Measurements from ENCODE around the gene MAP3K12. TPM values are rescaled to one million over a fixed set of nuclear protein-coding genes. Genes with fewer than 3 reads are reported as not detected.
A peak's percentile ranks its signal among the peaks of the same experiment; 100 is the strongest.

MAP3K12 gene
- total and polyA plus RNA-seq, 7 donors: 1.9 to 3.1 (median 2.4) TPM

GRCh38 chr12:53484686-53485575 is 14.3 kb downstream of the MAP3K12 start:
- WGBS, 3 donors: 73 to 86% (median 76%) methylated on average over 10 of the region's 10 CpGs
- ATAC-seq (no peak), DNase-seq (peak in 1 of 2 donors; percentile 32)
- H3K4me1 ChIP-seq: peaks cover 7% of the 10 kb centered on the region
- H3K27me3 ChIP-seq (ENCODE audit: insufficient read depth in 3 of 3, low read length in 2 of 3): no peaks in the 10 kb centered on the region
- TF ChIP-seq CTCF (IDR thresholded peaks at IDR 0.05): no peak
- intact Hi-C loops (cut with DNase I): no loop called here
- H3K9me3 ChIP-seq: no peaks in the 10 kb centered on the region
- no peak overlapping the region for H3K27ac ChIP-seq
- peaks cover 0 to 68% of the 10 kb centered on the region in 2 donors for H3K36me3 ChIP-seq (ENCODE audit: insufficient read depth in 1 of 2, low read depth in 1 of 2)
- H3K4me3 ChIP-seq: no peak overlapping the region

GRCh38 chr12:53483979-53484377 is 15.3 kb downstream of the MAP3K12 start:
- H3K4me3 ChIP-seq: no peak overlapping the region
- ATAC-seq (peak in 3 of 4 donors; percentile 2 to 8 (median 4)), DNase-seq (no peak)
- TF ChIP-seq CTCF (IDR thresholded peaks at IDR 0.05): no peak
- no peaks in the 10 kb centered on the region for H3K9me3 ChIP-seq
- H3K27me3 ChIP-seq (ENCODE audit: insufficient read depth in 3 of 3, low read length in 2 of 3): no peaks in the 10 kb centered on the region
- H3K36me3 ChIP-seq (ENCODE audit: insufficient read depth in 1 of 2, low read depth in 1 of 2): peaks cover 0 to 77% of the 10 kb centered on the region in 2 donors
- 79 to 85% (median 81%) methylated on average over 4 of the region's 4 CpGs for WGBS, 3 donors
- H3K27ac ChIP-seq: no peak overlapping the region
- intact Hi-C loops (cut with DNase I): no loop called here
- peaks cover 9% of the 10 kb centered on the region for H3K4me1 ChIP-seq

GRCh38 chr12:53483225-53483978 is 15.9 kb downstream of the MAP3K12 start:
- H3K4me1 ChIP-seq: peaks cover 14% of the 10 kb centered on the region
- H3K27ac ChIP-seq: peak overlapping the region; percentile 2
- no peak for TF ChIP-seq CTCF (IDR thresholded peaks at IDR 0.05)
- no peak overlapping the region for H3K4me3 ChIP-seq
- H3K27me3 ChIP-seq (ENCODE audit: insufficient read depth in 3 of 3, low read length in 2 of 3): no peaks in the 10 kb centered on the region
- intact Hi-C loops (cut with DNase I): no loop called here
- peak in 1 of 2 donors; percentile 50 for DNase-seq
- H3K9me3 ChIP-seq: no peaks in the 10 kb centered on the region
- WGBS, 3 donors: 54 to 74% (median 65%) methylated on average over 9 of the region's 9 CpGs
- peaks cover 0 to 83% of the 10 kb centered on the region in 2 donors for H3K36me3 ChIP-seq (ENCODE audit: insufficient read depth in 1 of 2, low read depth in 1 of 2)
- peak; percentile 2 to 14 (median 7) for ATAC-seq

- ATAC-seq: peak; percentile 3 to 20 (median 7)
- Histone ChIP-seq H3K27ac (peak overlapping the region; percentile 2), H3K4me1 (peaks cover 19% of the 10 kb centered on the region), H3K27me3 (ENCODE audit: insufficient read depth in 3 of 3, low read length in 2 of 3) (no peaks in the 10 kb centered on the region), H3K9me3 (no peaks in the 10 kb centered on the region), H3K36me3 (ENCODE audit: insufficient read depth in 1 of 2, low read depth in 1 of 2) (peaks cover 0 to 86% of the 10 kb centered on the region in 2 donors), H3K4me3 (no peak overlapping the region)
- TF ChIP-seq CTCF (IDR thresholded peaks at IDR 0.05): no peak
- WGBS, 3 donors: 61 to 68% (median 62%) methylated on average over 17 to 18 of the region's 18 CpGs
- intact Hi-C loops (cut with DNase I): no loop called here
- DNase-seq: peak in 1 of 2 donors; percentile 55
Observed at GRCh38 chr12:53482626-53483168, 16.6 kb downstream of the MAP3K12 start.
